IMR-90 (cell line): ENCODE measurements around the gene ATP11A. TPM values are rescaled to one million over a fixed set of nuclear protein-coding genes. Genes with fewer than 3 reads are reported as not detected.
A peak's percentile ranks its signal among the peaks of the same experiment; 100 is the strongest.

Experiments
- ATAC-seq: fragments of 200-7000 bp; cut with Tn5 transposase; 2 replicates; pipeline ENCODE4 v1.9.1; 2020; ENCODE audit warnings: low read depth, mild to moderate bottlenecking, moderate library complexity
- BruUV-seq: library from RNA; stranded (reverse); fragments of 400-500 nt; replicated peaks from 2 replicates; lab custom pipeline; 2021; lab: Mats Ljungman, UMichigan
- CTCF ChIA-PET: fragments of 300-600 bp; formaldehyde crosslinking; extraction: SDS; loops from one replicate; lab custom pipeline; 2021; ENCODE audit warnings: antibody characterized with exemption; lab: Yijun Ruan, JAX
- POLR2A ChIA-PET: fragments of 300-600 bp; sonication (Branson Sonifier 250); formaldehyde crosslinking; loops from one replicate; lab custom pipeline; 2022; ENCODE audit warnings: antibody characterized with exemption; ENCODE audit not compliant: unreplicated experiment; lab: Charles Lee
- DNase-seq: peaks from one replicate; pipeline ENCODE4 v3.0.0; 2013
- H2AFZ ChIP-seq: replicated peaks from 2 replicates; pipeline ENCODE3; 2013; ENCODE audit warnings: low read length, mild to moderate bottlenecking; ENCODE audit not compliant: poor library complexity
- H2AK5ac ChIP-seq: 2 replicates; pipeline ENCODE4 v1.6.1; 2013; ENCODE audit warnings: low read depth, low read length, inconsistent platforms
- H2AK9ac ChIP-seq: replicated peaks from 2 replicates; pipeline ENCODE3; 2013; ENCODE audit warnings: mild to moderate bottlenecking, low read depth, low read length, moderate library complexity; ENCODE audit not compliant: poor library complexity
- H2BK120ac ChIP-seq: 2 replicates; pipeline ENCODE4 v1.6.1; 2013; ENCODE audit warnings: low read depth, low read length, inconsistent platforms
- H2BK15ac ChIP-seq: 3 replicates; pipeline ENCODE4 v1.6.1; 2013; ENCODE audit warnings: low read depth, low read length, inconsistent platforms
- H2BK20ac ChIP-seq: 2 replicates; pipeline ENCODE4 v1.6.1; 2013; ENCODE audit warnings: low read depth, mild to moderate bottlenecking, inconsistent platforms, low read length, moderate library complexity
- H2BK5ac ChIP-seq: 2 replicates; pipeline ENCODE4 v1.6.1; 2013; ENCODE audit warnings: mild to moderate bottlenecking, low read depth, low read length, inconsistent platforms; ENCODE audit not compliant: poor library complexity, severe bottlenecking
- H3K14ac ChIP-seq: replicated peaks from 2 replicates; pipeline ENCODE4 v1.6.1; 2013; ENCODE audit warnings: low read depth, low read length, inconsistent platforms
- H3K18ac ChIP-seq: 2 replicates; pipeline ENCODE4 v1.6.1; 2013; ENCODE audit warnings: low read depth, low read length, control low read depth
- H3K23ac ChIP-seq: 2 replicates; pipeline ENCODE4 v1.6.1; 2013; ENCODE audit warnings: low read depth, low read length, inconsistent platforms
- H3K27ac ChIP-seq: 2 replicates; pipeline ENCODE4 v1.5.1; 2013; ENCODE audit warnings: mild to moderate bottlenecking, control low read depth, low read length; ENCODE audit not compliant: insufficient read depth
- H3K27me3 ChIP-seq: 2 replicates; pipeline ENCODE4 v1.6.1; 2013; ENCODE audit warnings: low read length; ENCODE audit not compliant: control insufficient read depth, insufficient read depth
- H3K36me3 ChIP-seq: 2 replicates; pipeline ENCODE4 v1.6.1; 2013; ENCODE audit warnings: low read length, mixed read lengths; ENCODE audit not compliant: control insufficient read depth, insufficient read depth
- H3K4ac ChIP-seq: 2 replicates; pipeline ENCODE4 v1.6.1; 2013; ENCODE audit warnings: low read depth, low read length, inconsistent platforms
- H3K4me1 ChIP-seq: 2 replicates; pipeline ENCODE4 v1.6.1; 2013; ENCODE audit warnings: low read length, mixed read lengths; ENCODE audit not compliant: control insufficient read depth, insufficient read depth
- H3K4me2 ChIP-seq: 2 replicates; pipeline ENCODE4 v1.6.1; 2013; ENCODE audit warnings: low read depth, mild to moderate bottlenecking, control low read depth, low read length, moderate library complexity
- H3K4me3 ChIP-seq: 2 replicates; pipeline ENCODE4 v1.5.1; 2013; ENCODE audit warnings: low read depth, mild to moderate bottlenecking, control low read depth, low read length, moderate library complexity; ENCODE audit not compliant: insufficient read depth
- H3K56ac ChIP-seq: 2 replicates; pipeline ENCODE4 v1.6.1; 2013; ENCODE audit warnings: low read length, inconsistent platforms; ENCODE audit not compliant: insufficient read depth; ENCODE audit errors: extremely low read depth
- H3K79me1 ChIP-seq, 2 experiments: 2 replicates each; pipeline ENCODE4 v1.6.1; 2013; ENCODE audit warnings: low read length in 2 of 2, inconsistent platforms in 1 of 2, low read depth in 1 of 2
- H3K9ac ChIP-seq: 2 replicates; pipeline ENCODE4 v1.6.1; 2013; ENCODE audit warnings: low read depth, low read length, control low read depth
- H3K9me1 ChIP-seq: 2 replicates; pipeline ENCODE4 v1.6.1; 2013; ENCODE audit warnings: low read length, inconsistent platforms; ENCODE audit not compliant: insufficient read depth
- H3K9me3 ChIP-seq: 2 replicates; pipeline ENCODE4 v1.6.1; 2013; ENCODE audit warnings: low read length; ENCODE audit not compliant: control insufficient read depth, insufficient read depth
- H4K20me1 ChIP-seq: 2 replicates; pipeline ENCODE4 v1.6.1; 2013; ENCODE audit warnings: low read length, inconsistent platforms; ENCODE audit not compliant: insufficient read depth
- H4K5ac ChIP-seq: 2 replicates; pipeline ENCODE4 v1.6.1; 2013; ENCODE audit warnings: mild to moderate bottlenecking, low read depth, low read length, control low read depth
- H4K8ac ChIP-seq, 2 experiments: 2 replicates each; pipeline ENCODE4 v1.6.1; 2013; ENCODE audit warnings: low read depth in 2 of 2, low read length in 2 of 2, control low read depth in 1 of 2, inconsistent platforms in 1 of 2
- H4K91ac ChIP-seq: 2 replicates; pipeline ENCODE4 v1.6.1; 2013; ENCODE audit warnings: low read depth, low read length, inconsistent platforms; ENCODE audit not compliant: insufficient read depth
- RAD21 ChIP-seq: IDR thresholded peaks from 2 replicates; pipeline ENCODE4 v1.6.1; 2012; ENCODE audit warnings: low read length, improper control_type of control experiment
- WGBS, 2 experiments: methylation state at CpG; one replicate each; pipeline versions ENCODE4 v1.1.5 to v1.1.7; 2013; ENCODE audit warnings: missing lambda C conversion rate in 2 of 2; ENCODE audit not compliant: insufficient read length in 1 of 2; ENCODE audit errors: extremely low coverage in 2 of 2; 5-methylcytosine and 5-hydroxymethylcytosine counted together
- dilution Hi-C: fragments of 300-500 bp; cut with HindIII; formaldehyde crosslinking; loops from one replicate; pipeline ENCODE4 v1.14.3; 2018; ENCODE audit warnings: low sequenced_read_pairs; ENCODE audit not compliant: unreplicated experiment
- in situ Hi-C: fragments of 300-500 bp; cut with MboI; formaldehyde crosslinking; loops from 3 replicates; pipeline ENCODE4 v1.14.3; 2019; ENCODE audit warnings: low sequenced_read_pairs, inconsistent platforms, mixed read lengths
- intact Hi-C: fragments of 100-400 bp; cut with micrococcal nuclease; formaldehyde crosslinking; loops from 2 replicates; pipeline ENCODE4 v1.10.0; 2022
- polyA plus RNA-seq, 3 experiments: library from polyadenylated mRNA; depleted of rRNA; stranded (reverse); fragments of >200 nt; gene quantifications; 2 replicates each; pipeline ENCODE4 v1.2.3, GENCODE V29; 2012; ENCODE audit warnings: low replicate concordance in 1 of 3
- total RNA-seq: library from RNA; depleted of rRNA; stranded (reverse); fragments of >200 nt; gene quantifications from 2 replicates; pipeline ENCODE4 v1.2.3, GENCODE V29; 2012

The ATP11A gene
- total and polyA plus RNA-seq, 2 of the 4 experiments (the other 2 are of a cell fraction) = 8.4 to 12.0 TPM

GRCh38 chr13:112760931-112761330 lies 71.1 kb downstream of the ATP11A start:
- Histone ChIP-seq H2BK20ac (no peak overlapping the region), H4K8ac (no peak overlapping the region), H2AK5ac (no peak overlapping the region), H3K9me3 (no peaks in the 10 kb centered on the region), H3K23ac (no peak overlapping the region), H3K4ac (no peak overlapping the region), H3K9me1 (peaks cover 6% of the 10 kb centered on the region; the same call in 1 of the 2 replicates), H3K36me3 (no peaks in the 10 kb centered on the region; the same call in 1 of the 2 replicates), H4K20me1 (peaks cover 12% of the 10 kb centered on the region; the same call in 1 of the 2 replicates), H3K4me3 (no peak overlapping the region), H4K5ac (no peak overlapping the region), H4K91ac (no peak overlapping the region; the same call in 1 of the 2 replicates), H3K9ac (no peak overlapping the region), H2BK5ac (no peak overlapping the region), H2BK15ac (no peak overlapping the region), H3K4me2 (peak overlapping the region; percentile 58), H2AK9ac (no peak overlapping the region), H2AFZ (peak overlapping the region; percentile 59), H2BK120ac (no peak overlapping the region), H3K27me3 (no peaks in the 10 kb centered on the region), H3K79me1 (peaks cover 15 to 19% of the 10 kb centered on the region in 2 experiments; a peak in 3 of 4 replicates), H3K27ac (no peak overlapping the region), H3K18ac (no peak overlapping the region; the same call in 1 of the 2 replicates), H3K14ac (no peak overlapping the region), H3K56ac (no peak overlapping the region), H3K4me1 (peaks cover 14% of the 10 kb centered on the region)
- ATAC-seq = peak; percentile 12
- no CpG with 5 or more reads among the region's 15 CpGs for WGBS, 2 experiments
- no peak for TF ChIP-seq RAD21
- POLR2A ChIA-PET = no interaction called here
- intact Hi-C loops (loop anchor here (1.0 to 5.0 kb wide), 2 partner anchors 17 to 69 kb away; partner anchors contain the start of gene ATP11A), dilution Hi-C loops (no loop called here), in situ Hi-C loops (no loop called here)
- CTCF ChIA-PET = no interaction called here
- no peak for DNase-seq
- no TSS peak for BruUV-seq
